Measurements from ENCODE around the gene SLC5A12.
A peak's percentile ranks its signal among the peaks of the same experiment; 100 is the strongest.
"Not testable (repeated sequence)": the region's sequence is repeated elsewhere in the genome, so short reads cannot be mapped to it uniquely, and the experiment has no call there.

The SLC5A12 gene

GRCh38 chr11:26651916-26652315, 69.9 kb downstream of the SLC5A12 start:
- DNase-seq (ENCODE audit: low read depth), result no peak

GRCh38 chr11:26649884-26650283, 72.0 kb downstream of the SLC5A12 start:
- peak; percentile 64 for DNase-seq (ENCODE audit: low read depth)

- not testable (repeated sequence) for DNase-seq (ENCODE audit: low read depth)
Observed at GRCh38 chr11:26643314-26643713, 78.5 kb downstream of the SLC5A12 start.

DNA sequence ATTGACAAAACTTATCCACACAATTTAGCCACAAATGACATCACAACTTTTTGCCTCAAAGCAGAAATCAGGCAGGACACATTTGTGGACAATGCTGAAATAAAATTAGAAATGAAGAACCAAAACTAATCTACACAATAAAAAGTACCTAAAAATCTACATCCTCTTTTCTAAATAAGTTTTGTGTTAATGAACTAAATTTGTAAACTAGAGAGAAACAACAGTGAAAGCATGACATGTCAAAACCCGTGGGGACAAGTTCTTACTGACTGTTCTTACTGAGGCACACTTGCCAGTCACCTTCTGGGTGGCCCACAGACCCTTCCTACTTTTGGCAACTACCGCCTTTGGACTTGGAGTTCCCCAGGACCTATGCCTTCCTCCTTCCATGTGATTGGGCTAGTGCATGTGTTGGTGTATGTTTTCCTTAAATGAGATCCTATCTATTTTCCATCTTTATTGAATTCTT, 89.1 kb downstream of the SLC5A12 start:
- no peak for DNase-seq (ENCODE audit: low read depth)

DNA sequence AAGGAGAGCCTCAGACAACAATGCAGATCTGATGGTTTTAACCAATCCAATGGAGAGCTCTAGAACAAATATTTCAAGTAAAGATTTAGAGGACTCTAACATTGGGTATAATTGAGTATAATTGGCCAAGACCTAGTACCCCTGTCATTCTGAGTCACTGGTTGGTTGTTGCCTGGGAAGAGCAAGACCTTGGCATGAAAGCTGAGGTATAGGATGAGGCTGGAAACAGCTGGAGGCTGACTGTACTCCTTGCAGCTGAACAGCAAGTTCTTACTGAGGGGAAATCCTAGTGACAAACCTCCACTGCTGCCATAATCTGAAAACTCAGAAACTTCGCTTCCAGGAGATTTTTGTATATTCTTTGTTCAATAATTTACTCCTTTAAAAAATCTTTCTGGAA, 95.5 kb downstream of the SLC5A12 start:
- DNase-seq (ENCODE audit: low read depth), result peak; percentile 27

DNA sequence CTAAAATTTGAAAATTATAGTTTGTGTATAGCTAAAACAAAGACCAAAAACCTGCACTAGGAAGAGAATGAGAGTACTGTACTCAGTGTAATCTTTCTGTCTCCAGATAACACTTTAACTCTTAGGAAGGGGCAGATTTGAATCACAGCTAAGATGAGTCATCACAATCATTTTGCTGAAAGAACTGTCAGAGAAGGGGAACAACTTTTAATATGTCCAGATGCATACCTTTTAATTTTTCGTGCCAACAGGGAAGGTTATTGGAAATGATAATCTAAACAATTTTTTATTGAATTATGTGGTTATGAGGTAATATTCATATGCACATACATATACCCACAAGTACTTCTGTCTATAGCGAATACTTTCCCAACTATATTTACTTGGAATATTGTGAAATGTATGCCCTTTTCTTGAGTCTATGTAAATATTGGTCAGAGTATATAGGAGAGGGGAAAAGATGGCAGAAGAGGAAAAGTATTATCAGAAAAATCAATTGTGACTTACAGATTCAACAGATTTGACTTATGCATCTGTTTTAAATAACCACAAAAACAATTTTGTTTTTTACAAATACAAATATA, 98.7 kb downstream of the SLC5A12 start:
- DNase-seq (ENCODE audit: low read depth), result no peak

DNA sequence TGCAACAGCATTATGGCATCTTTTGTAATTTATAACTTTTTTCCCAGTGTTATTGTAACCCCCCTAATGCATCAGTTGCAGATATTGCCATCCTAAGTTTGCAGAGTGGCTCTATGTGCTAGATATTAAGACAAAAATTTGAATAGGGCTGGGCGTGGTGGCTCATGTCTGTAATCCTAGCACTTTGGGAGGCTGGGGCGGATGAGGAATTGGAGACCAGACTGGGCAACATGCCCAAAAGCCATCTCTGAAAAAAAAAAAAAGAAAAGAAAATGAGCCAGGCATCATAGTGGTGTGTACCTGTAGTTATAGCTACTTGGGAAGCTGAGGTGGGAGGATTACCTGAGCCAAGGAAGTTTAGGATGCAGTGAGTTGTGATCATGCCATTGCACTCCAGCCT, 99.7 kb downstream of the SLC5A12 start:
- DNase-seq (ENCODE audit: low read depth), result no peak

DNA sequence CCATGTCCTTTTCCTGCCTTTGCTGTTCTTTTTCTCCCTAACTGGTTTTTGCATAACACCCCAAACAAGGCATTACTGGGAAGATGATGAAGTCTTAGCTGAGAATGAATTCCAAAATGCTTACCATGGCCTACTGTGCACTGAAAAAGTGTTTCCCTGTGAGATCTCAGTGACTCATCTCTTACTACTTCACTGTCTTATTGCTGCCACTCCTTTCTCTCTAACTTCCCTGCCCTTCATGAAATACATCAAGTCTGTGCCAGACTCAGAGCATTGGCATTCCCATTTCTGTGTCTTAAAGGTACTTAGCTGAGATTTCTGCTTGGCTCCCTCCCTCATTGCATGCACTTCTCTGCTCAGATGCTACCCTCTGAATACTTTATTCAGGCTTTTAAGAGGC, 100.7 kb downstream of the SLC5A12 start:
- DNase-seq (ENCODE audit: low read depth), result peak; percentile 76

- DNase-seq (ENCODE audit: low read depth), result no peak
Observed at GRCh38 chr11:26620282-26621045, 101.4 kb downstream of the SLC5A12 start.

DNA sequence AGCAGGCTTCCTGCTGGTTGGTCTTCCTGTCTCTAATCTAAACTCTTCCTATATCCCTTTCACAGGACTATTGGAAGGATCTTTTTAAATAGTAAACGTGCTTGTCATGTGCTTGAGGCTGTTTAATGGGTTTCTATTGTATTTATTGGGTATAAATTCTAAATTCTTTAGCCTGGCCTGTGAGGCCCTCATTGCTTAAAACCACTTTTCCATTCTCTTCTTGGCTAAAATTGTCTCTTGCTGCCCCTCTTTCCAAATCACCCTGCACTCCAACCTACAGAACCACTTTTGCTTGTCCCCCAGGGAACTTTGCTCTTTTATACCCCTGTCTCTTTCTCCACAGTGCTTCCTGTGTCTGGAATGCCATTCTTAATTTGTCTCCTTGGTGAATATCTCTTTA, 103.4 kb downstream of the SLC5A12 start:
- no peak for DNase-seq (ENCODE audit: low read depth)

All from fibroblast of gingiva (primary cell).